Upper lobe of left lung (tissue), 6 donors: ENCODE results near the gene WDSUB1. TPM values are rescaled to one million over a fixed set of nuclear protein-coding genes. Genes with fewer than 3 reads are reported as not detected.

Source experiments
- ATAC-seq, 2 donors: fragments of 200-7000 bp; cut with Tn5 transposase; one replicate each; pipeline ENCODE4 v1.9.1; 2022; ENCODE audit warnings: mild to moderate bottlenecking in 2 of 2, moderate library complexity in 2 of 2; ENCODE audit not compliant: low FRiP score in 2 of 2
- DNase-seq, 2 donors: peaks; one replicate each; pipeline ENCODE4 v3.0.0-alpha.2; 2019 to 2020
- H3K27ac ChIP-seq, 4 donors: fragments of 200-600 bp; sonication (generic); one replicate each; pipeline ENCODE4 v1.5.1; 2016 to 2019
- H3K27me3 ChIP-seq, 4 donors: fragments of 200-600 bp; sonication (generic); one replicate each; pipeline ENCODE4 v1.5.1; 2017 to 2019
- H3K36me3 ChIP-seq, 4 donors: fragments of 200-600 bp; sonication (generic); one replicate each; pipeline ENCODE4 v1.5.1; 2016 to 2019
- H3K4me1 ChIP-seq, 4 donors: fragments of 200-600 bp; sonication (generic); one replicate each; pipeline ENCODE4 v1.5.1; 2018 to 2019
- H3K4me3 ChIP-seq, 4 donors: fragments of 200-600 bp; sonication (generic); one replicate each; pipeline ENCODE4 v1.5.1; 2017 to 2019; ENCODE audit warnings: mild to moderate bottlenecking in 2 of 4, moderate library complexity in 1 of 4
- H3K9me3 ChIP-seq, 4 donors: fragments of 200-600 bp; sonication (generic); one replicate each; pipeline ENCODE4 v1.5.1; 2018 to 2019
- EP300 ChIP-seq, 4 donors: sonication (generic); formaldehyde crosslinking; IDR thresholded peaks; one replicate each; pipeline ENCODE4 v1.5.1; 2017; ENCODE audit warnings: antibody characterized with exemption in 4 of 4, control low read depth in 2 of 4
- POLR2A ChIP-seq, 4 donors: fragments of 450-650 bp; IDR thresholded peaks; one replicate each; pipeline ENCODE4 v1.5.1; 2016 to 2017; ENCODE audit warnings: antibody characterized with exemption in 4 of 4, mild to moderate bottlenecking in 2 of 4
- POLR2AphosphoS5 ChIP-seq, 2 donors: sonication (generic); formaldehyde crosslinking; IDR thresholded peaks; one replicate each; pipeline ENCODE4 v1.5.1; 2017; ENCODE audit warnings: antibody characterized with exemption in 2 of 2
- whole genome bisulfite sequencing, 2 donors: methylation state at CpG; one replicate each; pipeline ENCODE4 v1.1.5; 2017 to 2018; 5-methylcytosine and 5-hydroxymethylcytosine counted together
- total RNA-seq, 6 donors: library from RNA; depleted of rRNA in 4 of 6; stranded (reverse); fragments of >200 nt in 4 of 6; gene quantifications; one replicate each; pipeline versions ENCODE4 v1.1.0 to v1.2.1, GENCODE V29; 2016 to 2021
- TF ChIP-seq, protein P1 (sequence below), 6 experiments: fragments of 450-650 bp in 4 of 6; fragments of 200-600 bp in 2 of 6; sonication (generic) in 2 of 6; IDR thresholded peaks; one replicate each; pipeline ENCODE4 v1.5.1; 2016 to 2019; ENCODE audit warnings: antibody characterized with exemption in 6 of 6
- donor health status: DM: no; HTN: no; CAD: no; lungs with moderate emphysema.
- donor health status: DM: no; HTN: yes; CAD: no; lungs with severe emphysema.

Gene WDSUB1
- total RNA-seq, 6 donors from 2014 or later = 6.8 to 22.0 (median 13.9) TPM

DNA sequence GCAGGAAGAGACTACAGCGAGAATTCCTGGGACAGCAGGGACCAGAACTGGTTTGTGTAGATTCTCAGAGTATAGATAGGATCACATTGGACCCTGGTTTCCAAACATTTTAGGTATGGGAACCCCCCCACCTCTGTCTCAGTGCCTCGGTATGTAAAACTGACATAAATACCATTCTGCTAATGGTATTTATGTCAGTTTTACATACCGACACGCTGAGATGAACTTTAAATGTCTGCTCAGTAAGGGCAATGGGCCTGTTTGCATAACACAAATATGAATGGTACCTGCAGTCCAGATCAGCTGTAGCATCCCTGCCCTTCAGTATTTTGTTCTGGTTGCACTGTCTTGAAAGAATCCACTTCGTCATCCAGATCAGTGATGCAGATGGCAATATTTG lies 73.2 kb downstream of the WDSUB1 start:
- no peak for ATAC-seq
- WGBS, 2 donors = 88 to 95% methylated on average over 5 of the region's 5 CpGs
- Histone ChIP-seq H3K9me3 (no peaks in the 10 kb centered on the region), H3K36me3 (peaks cover 0 to 65% (median 23%) of the 10 kb centered on the region in 4 donors), H3K27me3 (no peaks in the 10 kb centered on the region), H3K4me3 (no peak overlapping the region), H3K27ac (no peak overlapping the region), H3K4me1 (peaks cover 0 to 26% (median 4%) of the 10 kb centered on the region in 4 donors)
- DNase-seq = no peak
- TF ChIP-seq, protein P1, sequence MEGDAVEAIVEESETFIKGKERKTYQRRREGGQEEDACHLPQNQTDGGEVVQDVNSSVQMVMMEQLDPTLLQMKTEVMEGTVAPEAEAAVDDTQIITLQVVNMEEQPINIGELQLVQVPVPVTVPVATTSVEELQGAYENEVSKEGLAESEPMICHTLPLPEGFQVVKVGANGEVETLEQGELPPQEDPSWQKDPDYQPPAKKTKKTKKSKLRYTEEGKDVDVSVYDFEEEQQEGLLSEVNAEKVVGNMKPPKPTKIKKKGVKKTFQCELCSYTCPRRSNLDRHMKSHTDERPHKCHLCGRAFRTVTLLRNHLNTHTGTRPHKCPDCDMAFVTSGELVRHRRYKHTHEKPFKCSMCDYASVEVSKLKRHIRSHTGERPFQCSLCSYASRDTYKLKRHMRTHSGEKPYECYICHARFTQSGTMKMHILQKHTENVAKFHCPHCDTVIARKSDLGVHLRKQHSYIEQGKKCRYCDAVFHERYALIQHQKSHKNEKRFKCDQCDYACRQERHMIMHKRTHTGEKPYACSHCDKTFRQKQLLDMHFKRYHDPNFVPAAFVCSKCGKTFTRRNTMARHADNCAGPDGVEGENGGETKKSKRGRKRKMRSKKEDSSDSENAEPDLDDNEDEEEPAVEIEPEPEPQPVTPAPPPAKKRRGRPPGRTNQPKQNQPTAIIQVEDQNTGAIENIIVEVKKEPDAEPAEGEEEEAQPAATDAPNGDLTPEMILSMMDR (IDR thresholded peaks at IDR 0.05) = no peak
- TF ChIP-seq POLR2AphosphoS5 (IDR thresholded peaks at IDR 0.05) (no peak), EP300 (IDR thresholded peaks at IDR 0.05) (no peak), POLR2A (IDR thresholded peaks at IDR 0.05) (no peak)

DNA sequence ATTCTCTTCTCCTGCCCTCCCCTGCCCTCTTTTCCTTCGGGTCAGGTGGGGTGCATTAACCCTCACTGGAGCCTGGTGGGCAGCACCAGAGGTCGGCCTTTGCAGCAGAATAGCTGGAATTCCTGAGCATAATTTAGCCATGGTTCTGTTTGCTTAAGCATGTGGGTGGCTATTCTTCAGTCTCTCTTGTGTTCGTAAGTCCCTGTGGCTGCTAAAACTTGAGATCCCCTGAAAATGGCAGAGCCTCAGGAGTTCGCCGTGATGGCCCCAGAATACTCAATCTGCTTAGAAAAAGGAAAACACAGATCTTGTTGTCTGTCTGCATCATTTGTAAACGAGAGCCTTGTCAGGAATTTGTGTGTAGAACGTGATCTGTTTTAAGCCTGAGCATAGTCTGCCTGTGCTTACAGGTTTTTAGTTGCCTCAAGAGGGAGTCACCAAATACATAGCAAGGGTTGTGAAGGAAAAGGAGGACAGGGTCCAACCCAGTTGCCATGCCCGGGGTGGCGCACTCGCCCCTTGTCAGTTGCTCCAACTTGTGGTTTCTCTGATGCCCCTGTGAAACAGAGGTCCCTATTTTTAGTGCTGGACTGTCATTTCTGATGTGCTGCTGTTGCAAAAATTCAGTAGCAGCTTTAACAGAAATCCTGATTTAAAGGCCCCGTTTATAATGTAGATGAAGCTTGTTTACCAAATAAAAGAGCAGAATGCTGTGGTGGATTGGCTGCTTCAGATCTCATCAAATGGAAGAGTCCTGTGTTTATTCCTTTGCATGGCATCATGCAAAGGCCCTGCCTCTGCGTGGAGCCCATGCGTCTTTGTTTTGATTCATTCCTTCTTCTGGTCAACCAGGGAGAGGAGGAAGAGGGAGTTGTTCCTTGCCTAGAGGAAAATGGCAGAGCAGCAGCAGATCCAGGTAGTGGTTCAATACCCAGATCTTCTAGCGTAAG lies 74.8 kb downstream of the WDSUB1 start:
- 69 to 82% methylated on average over 14 of the region's 14 CpGs for WGBS, 2 donors
- Histone ChIP-seq H3K27me3 (no peaks in the 10 kb centered on the region), H3K9me3 (no peaks in the 10 kb centered on the region), H3K36me3 (peaks cover 0 to 51% (median 15%) of the 10 kb centered on the region in 4 donors), H3K27ac (peak overlapping the region in 1 of 4 donors; percentile 4), H3K4me3 (no peak overlapping the region), H3K4me1 (peaks cover 0 to 26% (median 4%) of the 10 kb centered on the region in 4 donors)
- TF ChIP-seq, protein P1 (IDR thresholded peaks at IDR 0.05) = no peak
- TF ChIP-seq POLR2A (IDR thresholded peaks at IDR 0.05) (no peak), POLR2AphosphoS5 (IDR thresholded peaks at IDR 0.05) (no peak), EP300 (IDR thresholded peaks at IDR 0.05) (no peak)
- ATAC-seq = no peak
- DNase-seq = no peak

DNA sequence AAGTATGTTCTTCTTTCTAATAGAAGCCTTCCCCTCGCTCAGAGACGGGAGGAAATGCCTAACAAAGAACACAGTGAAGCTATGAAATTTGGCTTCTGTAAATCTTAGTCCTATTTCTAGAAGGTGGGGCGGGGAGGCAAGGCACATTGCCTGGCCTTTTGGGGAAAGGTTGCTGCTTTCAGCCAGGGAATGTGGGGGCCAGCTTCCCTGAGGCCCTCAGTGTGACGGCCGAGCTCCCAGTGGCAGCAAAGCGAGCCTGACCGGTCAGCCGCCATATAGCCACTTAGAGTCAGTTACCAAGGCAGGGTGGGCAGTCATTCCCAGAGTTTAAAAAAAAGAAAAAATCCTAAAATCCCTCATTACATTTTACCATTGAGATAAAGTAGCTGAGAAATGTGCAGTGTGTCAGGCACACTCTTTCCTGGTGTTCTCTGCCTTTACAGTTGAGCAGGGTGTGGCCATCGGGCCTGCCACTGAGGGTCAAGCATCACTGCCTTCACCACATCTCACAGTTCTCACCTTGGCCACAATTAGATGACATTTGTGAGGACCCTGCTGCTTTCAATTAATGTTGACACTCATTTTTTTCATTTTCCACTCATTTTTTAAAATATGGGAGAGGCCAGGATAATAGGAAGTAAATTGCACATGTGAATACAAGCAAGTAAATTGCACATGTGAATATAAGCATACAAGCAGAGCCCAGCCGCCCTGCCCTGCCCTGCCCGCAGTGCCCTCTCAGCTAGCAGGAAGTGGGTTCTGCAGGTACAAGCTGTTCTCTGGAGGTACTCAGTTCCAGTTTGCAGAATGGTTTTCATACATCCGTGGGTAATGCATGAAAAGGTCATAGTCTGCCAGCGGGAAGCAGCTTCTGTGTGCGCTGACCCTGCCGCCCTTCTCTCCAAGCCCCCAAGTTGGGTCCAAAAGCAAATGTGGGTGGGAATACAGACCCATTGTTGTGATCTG lies 76.9 kb downstream of the WDSUB1 start:
- Histone ChIP-seq H3K9me3 (no peaks in the 10 kb centered on the region), H3K27ac (peak overlapping the region; percentile 8 to 65 (median 38)), H3K4me1 (peaks cover 0 to 26% (median 4%) of the 10 kb centered on the region in 4 donors), H3K36me3 (peaks cover 0 to 51% (median 8%) of the 10 kb centered on the region in 4 donors), H3K27me3 (no peaks in the 10 kb centered on the region), H3K4me3 (no peak overlapping the region)
- ATAC-seq (peak in 1 of 2 donors; percentile 35), DNase-seq (peak; percentile 69 to 81)
- TF ChIP-seq, protein P1 (IDR thresholded peaks at IDR 0.05) = no peak
- TF ChIP-seq POLR2A (IDR thresholded peaks at IDR 0.05) (no peak), EP300 (IDR thresholded peaks at IDR 0.05) (peak in 2 of 4 donors; percentile 54 to 67), POLR2AphosphoS5 (IDR thresholded peaks at IDR 0.05) (peak in 1 of 2 donors; percentile 67)
- 85 to 89% methylated on average over 11 to 15 of the region's 15 CpGs for WGBS, 2 donors

DNA sequence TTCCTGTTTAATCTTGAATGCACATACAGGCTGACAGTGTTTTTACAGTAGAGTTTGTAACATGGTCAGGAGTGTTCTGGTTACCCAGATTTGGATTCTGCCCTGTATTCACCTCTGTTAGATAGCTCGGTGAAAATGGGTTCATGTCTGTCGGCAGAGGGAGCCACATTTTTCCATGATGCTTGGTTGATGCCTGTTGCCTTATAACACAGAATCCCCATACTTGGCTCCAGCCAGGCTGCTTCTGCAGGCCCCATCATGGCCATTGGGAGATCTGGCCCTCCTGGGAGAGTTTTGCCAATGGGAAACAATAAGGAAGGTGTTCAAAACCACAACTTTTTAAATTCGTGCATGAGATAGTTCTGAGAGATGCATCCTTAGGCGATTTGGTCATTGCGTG lies 78.1 kb downstream of the WDSUB1 start:
- Histone ChIP-seq H3K27me3 (no peaks in the 10 kb centered on the region), H3K27ac (peak overlapping the region in 1 of 4 donors; percentile 23), H3K9me3 (no peaks in the 10 kb centered on the region), H3K4me3 (no peak overlapping the region), H3K4me1 (peaks cover 0 to 26% (median 4%) of the 10 kb centered on the region in 4 donors), H3K36me3 (peaks cover 0 to 49% (median 5%) of the 10 kb centered on the region in 4 donors)
- TF ChIP-seq POLR2AphosphoS5 (IDR thresholded peaks at IDR 0.05) (no peak), EP300 (IDR thresholded peaks at IDR 0.05) (no peak), POLR2A (IDR thresholded peaks at IDR 0.05) (no peak)
- TF ChIP-seq, protein P1 (IDR thresholded peaks at IDR 0.05) = no peak
- DNase-seq (no peak), ATAC-seq (no peak)
- WGBS, 2 donors = 76 to 94% methylated on average over 4 to 5 of the region's 5 CpGs
